Panc1 (cell line): ENCODE measurements around the gene TGIF1.

Experiments
- CTCF ChIP-seq: fragments of 450-650 bp; IDR thresholded peaks from 2 replicates; pipeline ENCODE4 v1.5.1; 2017; ENCODE audit warnings: mild to moderate bottlenecking
- POLR2AphosphoS5 ChIP-seq: IDR thresholded peaks from 2 replicates; pipeline ENCODE4 v1.6.1; 2012; ENCODE audit warnings: mild to moderate bottlenecking, low read depth, low read length, moderate library complexity

- TF ChIP-seq CTCF (no peak), POLR2AphosphoS5 (no peak)
Observed at GRCh38 chr18:3486512-3486911, 36.5 kb downstream of the TGIF1 start.
